Germinal center (tissue), 1 donor: ENCODE data around the gene PLCXD1.

Experiments
- DNase-seq: peaks from one replicate; pipeline ENCODE4 v3.0.0; 2012; ENCODE audit warnings: mixed read lengths, low spot score

Gene PLCXD1

GRCh38 chrX:333611-334311 lies 52.6 kb downstream of the PLCXD1 start:
- no peak for DNase-seq

GRCh38 chrX:334331-334891 lies 53.2 kb downstream of the PLCXD1 start:
- no peak for DNase-seq

GRCh38 chrX:334971-335757 lies 54.0 kb downstream of the PLCXD1 start:
- DNase-seq: no peak

GRCh38 chrX:335758-336155 lies 54.6 kb downstream of the PLCXD1 start:
- DNase-seq: no peak

- no peak for DNase-seq
Measured at GRCh38 chrX:336227-336626, 55.0 kb downstream of the PLCXD1 start.

GRCh38 chrX:337331-337831 lies 56.2 kb downstream of the PLCXD1 start:
- DNase-seq: no peak

- DNase-seq: no peak
Measured at GRCh38 chrX:338281-338835, 57.2 kb downstream of the PLCXD1 start.

GRCh38 chrX:338836-339400 lies 57.7 kb downstream of the PLCXD1 start:
- no peak for DNase-seq

- no peak for DNase-seq
Measured at GRCh38 chrX:340121-340520, 58.9 kb downstream of the PLCXD1 start.

GRCh38 chrX:340641-341423 lies 59.7 kb downstream of the PLCXD1 start:
- no peak for DNase-seq

GRCh38 chrX:341541-342101 lies 60.4 kb downstream of the PLCXD1 start:
- no peak for DNase-seq

GRCh38 chrX:344371-344901 lies 63.3 kb downstream of the PLCXD1 start:
- DNase-seq: no peak

GRCh38 chrX:345020-345925 lies 64.1 kb downstream of the PLCXD1 start:
- no peak for DNase-seq

GRCh38 chrX:346034-346813 lies 65.0 kb downstream of the PLCXD1 start:
- no peak for DNase-seq

GRCh38 chrX:347351-348117 lies 66.4 kb downstream of the PLCXD1 start:
- no peak for DNase-seq

GRCh38 chrX:348461-349117 lies 67.4 kb downstream of the PLCXD1 start:
- DNase-seq: no peak

- DNase-seq: no peak
Measured at GRCh38 chrX:349196-349595, 68.0 kb downstream of the PLCXD1 start.

GRCh38 chrX:349702-350101 lies 68.5 kb downstream of the PLCXD1 start:
- no peak for DNase-seq
